Peyer's patch (tissue), 4 donors: ENCODE data around the gene HK2.
A peak's percentile ranks its signal among the peaks of the same experiment; 100 is the strongest.

Experiments used
- POLR2A ChIP-seq, 2 donors: fragments of 450-650 bp; IDR thresholded peaks; one replicate each; pipeline ENCODE4 v1.5.1; 2017; ENCODE audit warnings: antibody characterized with exemption in 2 of 2, mild to moderate bottlenecking in 2 of 2, moderate library complexity in 2 of 2
- TF ChIP-seq, protein P1 (sequence below), 6 experiments: fragments of 450-650 bp in 4 of 6; fragments of 200-600 bp in 2 of 6; sonication (generic) in 1 of 6; IDR thresholded peaks; one replicate each; pipeline ENCODE4 v1.5.1; 2017 to 2019; ENCODE audit warnings: antibody characterized with exemption in 6 of 6, mild to moderate bottlenecking in 3 of 6, moderate library complexity in 1 of 6

DNA sequence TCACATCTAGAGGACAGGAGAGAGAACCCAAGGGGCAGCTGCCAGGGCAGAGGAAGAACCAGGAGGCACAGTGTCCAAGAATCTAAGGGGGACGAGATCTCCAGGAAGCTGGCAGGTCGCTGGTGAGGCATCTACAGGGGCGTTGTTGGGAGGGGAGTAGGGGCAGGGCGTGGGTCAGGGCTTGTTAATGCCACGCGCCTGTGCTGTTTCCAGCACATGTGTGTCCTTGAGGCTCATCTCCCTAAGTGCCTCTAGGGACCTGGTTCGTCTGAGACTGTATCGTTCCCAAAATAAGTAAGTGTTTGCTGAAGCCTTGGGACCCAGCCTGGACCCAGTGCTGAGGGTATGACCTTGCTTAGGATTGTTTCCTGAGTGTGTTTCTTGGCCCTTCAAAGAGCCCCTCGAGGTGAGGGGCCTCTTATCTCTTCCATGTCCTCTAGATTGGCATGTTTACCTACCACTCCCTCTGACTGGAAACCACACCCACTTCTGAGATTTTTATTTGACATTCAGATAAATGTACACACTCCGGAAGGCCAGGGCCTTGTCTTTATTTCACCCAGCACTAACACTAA is 22.2 kb downstream of the HK2 start:
- TF ChIP-seq, protein P1, sequence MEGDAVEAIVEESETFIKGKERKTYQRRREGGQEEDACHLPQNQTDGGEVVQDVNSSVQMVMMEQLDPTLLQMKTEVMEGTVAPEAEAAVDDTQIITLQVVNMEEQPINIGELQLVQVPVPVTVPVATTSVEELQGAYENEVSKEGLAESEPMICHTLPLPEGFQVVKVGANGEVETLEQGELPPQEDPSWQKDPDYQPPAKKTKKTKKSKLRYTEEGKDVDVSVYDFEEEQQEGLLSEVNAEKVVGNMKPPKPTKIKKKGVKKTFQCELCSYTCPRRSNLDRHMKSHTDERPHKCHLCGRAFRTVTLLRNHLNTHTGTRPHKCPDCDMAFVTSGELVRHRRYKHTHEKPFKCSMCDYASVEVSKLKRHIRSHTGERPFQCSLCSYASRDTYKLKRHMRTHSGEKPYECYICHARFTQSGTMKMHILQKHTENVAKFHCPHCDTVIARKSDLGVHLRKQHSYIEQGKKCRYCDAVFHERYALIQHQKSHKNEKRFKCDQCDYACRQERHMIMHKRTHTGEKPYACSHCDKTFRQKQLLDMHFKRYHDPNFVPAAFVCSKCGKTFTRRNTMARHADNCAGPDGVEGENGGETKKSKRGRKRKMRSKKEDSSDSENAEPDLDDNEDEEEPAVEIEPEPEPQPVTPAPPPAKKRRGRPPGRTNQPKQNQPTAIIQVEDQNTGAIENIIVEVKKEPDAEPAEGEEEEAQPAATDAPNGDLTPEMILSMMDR (IDR thresholded peaks at IDR 0.05), result peak in 2 of 6 experiments; percentile 3 to 6
- TF ChIP-seq POLR2A (IDR thresholded peaks at IDR 0.05), result no peak
